Esophagus muscularis mucosa (tissue), 4 donors: ENCODE data around the gene PGA4.
"Not testable (repeated sequence)": the region's sequence is repeated elsewhere in the genome, so short reads cannot be mapped to it uniquely, and the experiment has no call there.

ENCODE experiments used
- CTCF ChIP-seq, 3 experiments: fragments of 200-600 bp in 2 of 3; fragments of 450-650 bp in 1 of 3; sonication (generic) in 2 of 3; IDR thresholded peaks; one replicate each; pipeline ENCODE4 v1.5.1; 2017 to 2019; ENCODE audit warnings: antibody characterized with exemption in 3 of 3, mild to moderate bottlenecking in 2 of 3, moderate library complexity in 1 of 3
- EP300 ChIP-seq: sonication (generic); formaldehyde crosslinking; IDR thresholded peaks from one replicate; pipeline ENCODE4 v1.6.1; 2017; ENCODE audit warnings: antibody characterized with exemption
- POLR2A ChIP-seq: fragments of 450-650 bp; IDR thresholded peaks from one replicate; pipeline ENCODE4 v1.6.1; 2017; ENCODE audit warnings: antibody characterized with exemption, moderate library complexity, mild to moderate bottlenecking, low read depth
- POLR2AphosphoS5 ChIP-seq, 2 donors: sonication (generic); formaldehyde crosslinking; IDR thresholded peaks; one replicate each; pipeline ENCODE4 v1.6.1; 2017; ENCODE audit warnings: antibody characterized with exemption in 2 of 2

- not testable (repeated sequence) for TF ChIP-seq CTCF (IDR thresholded peaks at IDR 0.05); POLR2A; EP300; POLR2AphosphoS5 (IDR thresholded peaks at IDR 0.05)
Measured at GRCh38 chr11:61211327-61211952, 10.7 kb upstream of the PGA4 start.
